Right ventricle myocardium inferior (tissue), 1 donor: ENCODE results near the gene PLXNA2. TPM values are rescaled to one million over a fixed set of nuclear protein-coding genes. Genes with fewer than 3 reads are reported as not detected.

Experiments
- ATAC-seq: fragments of 200-7000 bp; cut with Tn5 transposase; one replicate; pipeline ENCODE4 v1.9.1; 2020; ENCODE audit warnings: mild to moderate bottlenecking, moderate library complexity
- DNase-seq: peaks from one replicate; pipeline ENCODE4 v3.0.0; 2021; ENCODE audit errors: missing footprints
- intact Hi-C: fragments of 100-400 bp; cut with DNase I; formaldehyde crosslinking; loops from one replicate; pipeline ENCODE4 v1.11.0; 2022
- total RNA-seq: library from RNA; stranded (reverse); fragmentation: NEBNext Ultra II Directional; extraction: Animal tissue kit (Norgen Biotek cat#: 25700); gene quantifications from one replicate; pipeline ENCODE4 v1.2.1, GENCODE V29; 2021
- donor health status: DM: no; HTN: yes; CAD: no; lungs with severe emphysema.

PLXNA2 gene
- total RNA-seq, 1 donor from 2014 or later: 15.3 TPM

- intact Hi-C loops: no loop called here
These were observed 165.0 kb downstream of the PLXNA2 start for GRCh38 chr1:208079161-208079560.

GRCh38 chr1:208078752-208079151 is 165.4 kb downstream of the PLXNA2 start:
- intact Hi-C loops: no loop called here
- no peak for DNase-seq

More at GRCh38 chr1:208079161-208079560, 165.0 kb downstream of the PLXNA2 start:
- DNase-seq: no peak
- ATAC-seq: no peak

GRCh38 chr1:208077232-208078075 is 166.7 kb downstream of the PLXNA2 start:
- DNase-seq (no peak), ATAC-seq (peak; percentile 49)
- intact Hi-C loops: no loop called here

More at GRCh38 chr1:208078752-208079151, 165.4 kb downstream of the PLXNA2 start:
- no peak for ATAC-seq

- no peak for ATAC-seq
- no peak for DNase-seq
- intact Hi-C loops: no loop called here
These were observed 169.8 kb downstream of the PLXNA2 start for GRCh38 chr1:208074353-208074752.

GRCh38 chr1:208071435-208072031 is 172.7 kb downstream of the PLXNA2 start:
- ATAC-seq (no peak), DNase-seq (no peak)
- intact Hi-C loops: no loop called here

GRCh38 chr1:208069908-208070307 is 174.3 kb downstream of the PLXNA2 start:
- ATAC-seq (no peak), DNase-seq (no peak)
- intact Hi-C loops: no loop called here

- intact Hi-C loops: no loop called here
- DNase-seq (no peak), ATAC-seq (no peak)
These were observed 174.9 kb downstream of the PLXNA2 start for GRCh38 chr1:208069317-208069716.

GRCh38 chr1:208068908-208069307 is 175.3 kb downstream of the PLXNA2 start:
- DNase-seq: no peak
- intact Hi-C loops: no loop called here

GRCh38 chr1:208068407-208068806 is 175.8 kb downstream of the PLXNA2 start:
- DNase-seq: no peak
- ATAC-seq: no peak
- intact Hi-C loops: no loop called here

More at GRCh38 chr1:208068908-208069307, 175.3 kb downstream of the PLXNA2 start:
- ATAC-seq: no peak

GRCh38 chr1:208066583-208066982 is 177.6 kb downstream of the PLXNA2 start:
- DNase-seq (no peak), ATAC-seq (no peak)
- intact Hi-C loops: no loop called here

GRCh38 chr1:208065862-208066261 is 178.3 kb downstream of the PLXNA2 start:
- no peak for DNase-seq
- peak; percentile 42 for ATAC-seq
- intact Hi-C loops: no loop called here

GRCh38 chr1:208061632-208062031 is 182.6 kb downstream of the PLXNA2 start:
- ATAC-seq (peak; percentile 48), DNase-seq (no peak)
- intact Hi-C loops: no loop called here

- no peak for ATAC-seq
- DNase-seq: no peak
- intact Hi-C loops: no loop called here
These were observed 183.1 kb downstream of the PLXNA2 start for GRCh38 chr1:208061118-208061517.

GRCh38 chr1:208060215-208060869 is 183.8 kb downstream of the PLXNA2 start:
- ATAC-seq (no peak), DNase-seq (no peak)
- intact Hi-C loops: no loop called here

- intact Hi-C loops: no loop called here
- ATAC-seq: no peak
- DNase-seq: no peak
These were observed 184.7 kb downstream of the PLXNA2 start for GRCh38 chr1:208059409-208060001.

- DNase-seq (no peak), ATAC-seq (no peak)
- intact Hi-C loops: no loop called here
These were observed 185.4 kb downstream of the PLXNA2 start for GRCh38 chr1:208058756-208059155.

GRCh38 chr1:208058267-208058666 is 185.9 kb downstream of the PLXNA2 start:
- intact Hi-C loops: no loop called here
- DNase-seq: no peak
- no peak for ATAC-seq

GRCh38 chr1:208057056-208057455 is 187.1 kb downstream of the PLXNA2 start:
- intact Hi-C loops: no loop called here
- no peak for ATAC-seq
- no peak for DNase-seq

GRCh38 chr1:208055535-208055934 is 188.6 kb downstream of the PLXNA2 start:
- intact Hi-C loops: no loop called here

More at GRCh38 chr1:208055535-208055934, 188.6 kb downstream of the PLXNA2 start:
- ATAC-seq: no peak
- no peak for DNase-seq
